Activated CD4-positive, CD25-positive, alpha-beta regulatory T cell (primary cell): ENCODE measurements around the gene FDXACB1.

Experiments
- DNase-seq, 4 experiments: peaks; one replicate each; lab custom pipeline; 2025; lab: John Stamatoyannopoulos, UW

Gene FDXACB1, protein sequence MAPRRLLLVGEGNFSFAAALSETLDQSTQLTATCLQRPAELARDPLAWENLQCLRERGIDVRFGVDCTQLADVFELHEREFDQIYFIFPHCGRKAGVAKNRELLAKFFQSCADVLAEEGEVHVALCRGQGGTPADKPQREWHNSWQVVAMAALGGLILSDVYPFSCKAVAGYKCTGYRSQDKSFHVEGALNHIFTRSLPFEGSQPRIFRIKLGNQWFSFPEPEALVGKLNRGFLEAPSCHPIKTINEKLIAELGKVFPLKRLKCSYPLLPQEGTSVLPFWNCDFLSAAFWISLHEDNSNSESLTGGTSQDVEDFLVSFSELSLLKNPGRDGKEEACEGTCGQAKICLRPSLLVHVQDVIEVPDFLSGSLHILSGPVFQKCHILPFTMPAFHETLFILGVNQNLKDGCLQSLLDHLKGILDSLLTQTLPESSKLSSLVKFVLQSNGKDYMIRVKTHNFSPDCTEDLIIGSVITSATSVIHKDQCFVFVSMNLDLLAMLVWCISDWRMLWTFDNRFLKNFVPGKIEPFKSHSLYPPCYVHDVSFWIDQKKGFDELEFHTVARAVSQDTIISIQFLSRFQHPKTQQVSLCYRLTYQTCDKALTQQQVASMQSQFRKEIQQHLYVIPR

DNA sequence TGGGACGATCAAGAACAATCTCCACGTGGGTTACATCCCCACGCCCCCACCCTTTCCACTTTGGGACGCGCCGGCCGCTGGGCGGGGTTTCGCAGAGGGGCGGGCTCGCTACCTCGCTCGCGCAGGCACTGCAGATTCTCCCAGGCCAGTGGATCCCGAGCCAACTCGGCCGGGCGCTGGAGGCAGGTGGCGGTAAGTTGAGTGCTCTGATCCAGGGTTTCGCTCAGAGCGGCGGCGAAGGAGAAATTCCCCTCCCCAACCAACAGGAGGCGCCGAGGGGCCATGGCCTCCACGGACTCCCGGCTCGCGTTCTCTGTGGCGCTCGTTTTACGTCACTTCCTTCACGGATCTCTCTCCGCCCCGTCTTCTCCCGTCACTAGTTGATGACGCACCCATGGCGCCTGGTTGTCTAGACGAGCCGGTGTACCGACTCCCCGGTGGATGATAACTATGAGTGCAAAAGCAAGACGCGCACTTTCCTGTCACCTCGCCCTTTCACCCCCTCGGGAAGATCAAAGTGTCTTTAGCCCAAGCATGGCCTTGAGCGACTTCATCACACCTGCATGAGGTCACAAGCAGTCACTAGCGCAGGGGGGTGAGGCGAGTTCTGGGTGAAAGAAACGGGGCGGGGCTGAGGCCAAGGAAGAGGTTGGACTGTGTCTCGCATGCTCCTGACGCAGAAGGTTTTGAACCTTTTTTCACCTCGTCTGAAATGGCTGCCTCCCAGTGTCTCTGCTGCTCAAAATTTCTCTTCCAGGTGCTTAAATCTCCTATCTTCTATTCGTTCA lies at the start of gene FDXACB1, which contains the start of gene CFAP68:
Gene FDXACB1 (minus strand): TSS at position 317 of the 788 bp plus-strand sequence. CDS start 33 bp downstream, at position 284.
Gene CFAP68 (plus strand): TSS at position 693 of the 788 bp plus-strand sequence. CDS start 20 bp downstream, at position 713.
- peak; percentile 80 to 88 (median 86) for DNase-seq

DNA sequence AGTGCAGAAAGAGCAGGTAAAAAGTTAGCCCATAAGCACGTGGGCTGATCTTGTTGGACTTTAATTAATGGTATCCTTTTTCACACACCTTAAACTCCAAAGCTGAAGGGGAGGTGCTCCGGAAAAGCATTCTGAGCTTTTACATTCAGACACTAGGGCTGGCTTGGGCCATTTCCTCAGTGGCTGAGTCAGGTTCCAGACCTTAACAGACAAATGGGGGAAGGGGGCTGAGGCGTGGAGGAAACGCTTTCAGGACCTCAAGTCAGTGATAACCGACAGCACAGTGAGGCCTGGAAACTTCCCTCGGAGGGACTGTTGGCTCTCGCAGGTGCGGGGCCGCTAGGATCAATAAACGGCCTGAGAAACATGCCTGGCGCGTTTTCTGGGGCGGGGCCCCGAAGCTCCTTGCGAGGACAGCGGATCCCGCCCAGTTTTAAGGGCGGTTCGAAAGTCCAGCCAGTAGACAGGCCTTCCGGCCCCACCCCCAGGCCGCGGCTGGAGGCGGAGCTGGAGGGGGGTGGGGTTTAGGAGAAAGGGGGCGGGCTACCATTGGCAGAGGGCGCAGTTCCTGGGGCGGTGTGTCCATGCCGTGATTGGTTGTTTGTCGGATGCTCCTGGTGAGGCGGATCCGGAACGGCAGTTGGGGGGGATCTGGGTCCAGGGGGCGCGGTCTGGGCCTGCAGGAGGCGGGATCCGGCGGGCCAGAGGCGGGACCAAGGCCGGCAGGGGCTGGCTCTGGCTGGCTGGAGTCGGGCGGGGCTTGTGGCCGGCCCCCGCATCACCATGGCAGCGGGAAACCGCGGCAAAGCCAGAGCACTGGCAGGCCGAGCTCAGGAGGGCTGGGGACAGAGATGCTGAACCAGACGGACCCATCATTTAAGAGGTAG lies 47.8 kb upstream of the FDXACB1 start:
- DNase-seq = peak; percentile 90 to 98 (median 98)

DNA sequence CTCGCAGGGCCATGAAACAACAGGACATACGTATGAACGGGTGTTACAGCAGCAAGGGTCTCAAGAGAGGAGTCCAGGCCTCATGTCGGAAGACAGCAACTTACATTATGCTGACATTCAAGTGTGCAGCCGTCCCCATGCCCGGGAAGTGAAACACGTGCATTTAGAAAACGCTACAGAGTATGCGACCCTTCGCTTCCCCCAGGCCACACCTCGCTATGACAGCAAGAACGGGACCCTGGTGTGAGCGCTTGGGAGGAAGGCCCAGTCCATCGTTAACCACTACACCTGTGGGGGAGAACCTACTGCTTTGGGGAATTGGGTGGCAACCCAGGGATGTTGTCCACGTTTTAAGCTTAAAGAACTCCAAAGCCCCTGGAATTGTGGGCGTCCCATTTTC lies 47.0 kb upstream of the FDXACB1 start:
- DNase-seq = no peak

DNA sequence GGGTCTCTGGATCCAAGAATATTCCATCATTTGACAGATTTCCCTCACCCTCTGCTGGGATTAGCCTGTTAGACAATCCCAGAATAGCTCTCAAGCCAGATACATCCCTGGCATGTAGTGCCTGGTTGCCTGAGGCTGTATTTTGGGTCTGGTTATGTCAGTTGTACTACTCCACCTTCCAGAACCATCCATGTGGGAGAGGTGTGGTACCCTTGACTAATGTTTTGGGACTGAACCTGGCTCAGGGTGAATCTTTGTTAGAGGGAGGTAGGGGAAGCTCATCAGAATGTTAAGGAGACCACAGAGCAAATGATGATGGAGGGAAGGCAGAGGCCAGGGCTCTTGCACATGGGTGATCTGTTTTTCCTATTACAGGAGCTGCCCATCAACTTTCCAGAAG lies 45.0 kb upstream of the FDXACB1 start:
- no peak for DNase-seq

DNA sequence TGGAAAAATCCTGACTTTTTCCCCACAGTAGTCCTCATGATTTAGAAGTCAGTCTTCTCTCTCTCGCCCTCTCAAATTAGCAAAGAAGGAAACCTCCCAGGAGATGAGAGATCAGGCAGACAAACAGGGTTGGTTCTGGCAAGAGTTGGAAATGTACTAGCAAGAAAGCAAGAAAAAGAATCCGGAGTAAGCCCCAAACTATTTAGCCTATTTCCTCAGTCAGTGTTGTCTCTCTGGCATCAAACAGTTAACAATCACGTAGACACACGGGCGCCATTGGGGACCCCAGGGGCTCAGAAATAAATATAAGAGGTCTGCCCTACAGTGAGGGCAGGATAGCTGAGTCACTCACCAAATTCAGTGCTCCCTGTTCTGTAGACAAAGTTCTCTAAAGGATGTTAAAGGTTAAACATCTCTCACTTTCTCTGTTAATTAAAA lies 44.4 kb upstream of the FDXACB1 start:
- no peak for DNase-seq

DNA sequence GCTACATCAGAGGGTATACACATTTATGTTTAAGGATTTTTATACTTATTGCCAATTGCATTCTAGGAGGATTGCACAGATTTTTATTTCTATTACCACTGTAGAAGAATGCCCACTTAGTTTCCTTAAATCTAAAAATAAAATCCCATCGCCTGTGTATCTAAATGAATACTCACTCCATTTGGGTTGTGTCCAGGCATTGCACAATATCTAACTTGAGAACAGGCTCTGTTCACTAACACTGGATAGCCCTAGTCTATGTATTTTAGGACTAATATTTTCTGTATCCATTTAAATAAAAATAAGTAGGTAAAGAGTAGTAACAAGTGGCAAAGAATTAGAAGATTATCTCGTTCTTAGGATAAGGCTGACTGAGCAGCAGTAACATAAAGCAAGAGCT lies 43.8 kb upstream of the FDXACB1 start:
- DNase-seq = no peak

DNA sequence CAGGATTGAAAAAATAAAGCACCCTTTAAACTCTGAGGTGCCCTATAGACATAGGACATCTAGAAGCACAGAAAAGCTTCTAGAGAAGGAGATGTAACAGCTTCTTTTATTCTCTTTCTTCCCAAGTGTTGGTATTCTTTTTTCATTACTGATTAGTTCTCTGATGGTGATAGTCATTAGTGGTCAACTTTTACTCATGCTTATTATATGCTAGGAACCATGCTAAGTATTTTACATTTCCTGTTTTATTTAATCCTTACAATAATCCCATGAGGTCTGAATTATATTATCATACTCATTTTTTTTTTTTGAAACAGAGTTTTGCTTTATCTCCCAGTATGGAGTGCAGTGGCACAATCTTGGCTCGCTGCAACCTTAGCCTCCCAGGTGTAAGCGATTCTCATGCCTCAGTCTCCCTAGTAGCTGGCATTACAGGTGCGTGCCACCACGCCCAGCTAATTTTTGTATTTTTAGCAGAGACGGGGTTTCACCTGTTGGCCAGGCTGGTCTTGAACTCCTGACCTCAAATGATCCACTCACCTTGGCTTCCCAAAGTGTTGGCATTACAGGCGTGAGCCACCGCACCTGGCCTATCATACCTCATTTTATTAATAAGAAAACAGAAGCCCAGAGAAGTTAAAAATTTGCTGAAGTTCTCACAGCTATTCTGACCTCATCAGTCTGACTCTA lies 42.7 kb upstream of the FDXACB1 start:
- no peak for DNase-seq

DNA sequence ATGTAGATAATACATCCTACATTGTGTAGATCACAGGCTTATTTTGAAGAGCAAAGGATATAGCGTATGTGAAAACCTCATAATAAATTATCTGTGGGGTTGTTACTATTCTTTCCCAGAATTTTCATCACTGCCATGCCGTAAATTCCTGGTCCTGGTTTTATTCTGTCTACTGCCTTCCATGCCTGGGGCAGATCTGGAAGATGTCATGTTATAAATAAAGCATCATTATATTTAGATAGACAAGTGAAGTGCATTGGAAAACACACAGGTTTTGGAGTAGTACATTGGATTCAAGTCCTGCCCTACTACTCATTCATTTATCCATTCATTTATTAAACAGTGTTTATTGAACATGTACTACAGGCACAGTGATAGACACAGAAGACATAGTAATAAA lies 41.9 kb upstream of the FDXACB1 start:
- DNase-seq = no peak

DNA sequence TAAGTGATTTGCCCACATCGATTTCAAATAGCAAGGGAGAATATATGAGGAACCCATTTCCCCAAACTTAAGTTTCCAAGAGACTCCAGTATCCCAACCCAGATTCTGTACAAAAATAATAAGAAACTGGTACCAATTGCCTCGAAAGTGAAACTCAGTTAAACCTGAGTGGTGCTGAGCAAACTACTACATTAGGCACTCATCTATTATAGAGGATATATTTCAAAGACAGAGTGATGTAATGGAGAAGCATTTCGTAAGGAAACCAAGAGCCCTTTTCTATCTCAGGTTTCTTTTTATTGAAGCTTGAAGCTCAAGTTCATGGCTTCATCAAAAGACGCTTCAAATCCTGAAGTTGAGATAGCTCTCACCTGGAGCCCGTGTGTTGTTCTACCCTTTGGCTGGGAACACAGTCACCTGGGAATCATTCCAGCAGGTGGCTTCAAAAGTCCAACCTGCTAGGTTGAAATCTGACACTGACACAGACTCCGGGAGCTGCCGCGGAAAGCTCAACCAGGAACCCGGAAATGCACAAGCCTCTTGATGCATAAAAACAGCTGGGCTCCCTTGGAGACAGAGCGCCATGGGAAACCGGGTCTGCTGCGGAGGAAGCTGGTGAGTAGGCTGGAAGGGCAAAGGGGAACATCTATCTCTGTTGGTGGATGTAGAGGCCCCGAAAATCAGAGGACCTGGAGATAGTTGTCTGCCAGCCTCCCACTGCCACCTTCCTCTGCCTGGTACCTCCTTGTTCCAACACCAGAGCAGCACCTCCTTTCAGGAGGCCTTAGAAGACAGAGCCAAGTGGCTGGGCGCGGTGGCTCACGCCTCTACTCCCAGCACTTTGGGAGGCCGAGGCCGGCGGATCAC lies 39.7 kb upstream of the FDXACB1 start, which contains the start of gene C11orf52:
Gene C11orf52 (plus strand): TSS at position 524 of the 867 bp plus-strand sequence. CDS start 60 bp downstream, at position 584.
- no peak for DNase-seq

DNA sequence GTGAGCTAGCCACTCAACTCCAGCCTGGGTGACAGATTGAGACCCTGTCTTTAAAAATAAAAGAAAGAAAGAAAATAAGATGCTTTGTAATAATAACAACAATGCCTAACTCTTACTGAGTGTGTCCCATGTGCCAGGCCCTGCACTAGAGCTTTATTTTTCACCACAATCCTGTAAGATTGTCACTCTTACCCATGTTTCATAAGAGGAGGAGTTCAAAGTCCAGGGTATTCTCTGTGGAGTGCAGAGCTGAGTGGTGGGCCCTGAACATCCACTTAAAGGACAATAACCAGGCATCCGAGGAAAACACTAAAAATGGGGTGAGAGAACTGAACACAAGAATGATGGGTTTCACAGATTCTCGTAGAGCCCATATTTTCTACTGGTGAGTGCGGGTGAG lies 38.8 kb upstream of the FDXACB1 start:
- no peak for DNase-seq

DNA sequence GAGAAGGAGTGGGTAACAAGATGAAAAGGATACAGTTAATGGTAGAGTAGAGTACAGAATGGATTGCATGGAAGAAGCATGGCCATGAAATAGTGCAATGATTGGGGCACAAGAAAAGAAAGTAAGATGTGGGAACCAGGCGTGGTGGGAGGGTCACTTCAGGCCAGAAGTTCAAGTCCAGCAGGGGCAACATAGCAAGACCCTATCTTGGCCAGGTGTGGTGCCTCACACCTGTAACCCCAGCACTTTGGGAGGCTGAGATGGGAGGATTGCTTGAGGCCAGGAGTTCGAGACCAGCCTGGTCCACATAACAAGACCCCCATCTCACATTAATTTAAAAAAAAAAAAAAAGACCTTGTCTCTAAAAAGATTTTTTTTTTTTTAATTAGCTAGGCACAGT lies 38.3 kb upstream of the FDXACB1 start:
- DNase-seq = no peak

DNA sequence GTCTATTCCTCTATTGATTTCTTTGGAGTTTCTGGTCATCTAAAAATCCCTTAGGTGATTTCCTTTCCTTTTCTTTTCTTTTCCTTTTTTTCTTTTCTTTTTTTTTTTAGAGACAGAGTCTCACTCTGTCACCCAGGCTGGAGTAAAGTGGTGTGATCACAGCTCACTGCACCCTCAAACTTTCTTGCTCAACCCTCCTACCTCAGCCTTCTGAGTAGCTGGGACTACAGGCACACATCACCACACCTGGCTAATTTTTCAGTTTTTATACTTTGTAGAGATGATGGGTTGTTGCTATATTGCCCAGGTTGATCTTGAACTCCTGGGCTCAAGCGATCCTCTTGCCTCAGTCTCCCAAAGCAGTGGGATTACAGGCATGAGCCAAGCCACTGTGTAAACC lies 37.8 kb upstream of the FDXACB1 start:
- no peak for DNase-seq

DNA sequence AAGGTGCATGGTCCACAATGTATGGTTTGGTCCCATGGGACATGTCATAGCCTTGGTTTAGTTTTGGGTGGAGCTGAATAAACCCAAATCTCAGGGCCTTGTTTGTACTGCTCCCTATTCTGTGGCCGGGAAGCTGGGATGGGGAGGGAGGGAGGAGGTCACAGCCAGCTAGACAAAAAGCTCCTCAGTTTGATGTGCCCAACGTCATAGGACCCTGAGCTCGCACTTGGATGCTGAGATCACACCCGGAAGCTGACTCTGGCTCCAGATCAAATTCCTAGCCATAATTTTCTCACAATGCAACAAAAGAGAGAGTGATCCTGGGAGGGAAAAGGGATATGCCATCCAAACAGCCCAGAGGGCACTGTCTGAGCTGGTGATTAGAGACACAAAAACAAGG lies 35.0 kb upstream of the FDXACB1 start:
- DNase-seq = no peak

DNA sequence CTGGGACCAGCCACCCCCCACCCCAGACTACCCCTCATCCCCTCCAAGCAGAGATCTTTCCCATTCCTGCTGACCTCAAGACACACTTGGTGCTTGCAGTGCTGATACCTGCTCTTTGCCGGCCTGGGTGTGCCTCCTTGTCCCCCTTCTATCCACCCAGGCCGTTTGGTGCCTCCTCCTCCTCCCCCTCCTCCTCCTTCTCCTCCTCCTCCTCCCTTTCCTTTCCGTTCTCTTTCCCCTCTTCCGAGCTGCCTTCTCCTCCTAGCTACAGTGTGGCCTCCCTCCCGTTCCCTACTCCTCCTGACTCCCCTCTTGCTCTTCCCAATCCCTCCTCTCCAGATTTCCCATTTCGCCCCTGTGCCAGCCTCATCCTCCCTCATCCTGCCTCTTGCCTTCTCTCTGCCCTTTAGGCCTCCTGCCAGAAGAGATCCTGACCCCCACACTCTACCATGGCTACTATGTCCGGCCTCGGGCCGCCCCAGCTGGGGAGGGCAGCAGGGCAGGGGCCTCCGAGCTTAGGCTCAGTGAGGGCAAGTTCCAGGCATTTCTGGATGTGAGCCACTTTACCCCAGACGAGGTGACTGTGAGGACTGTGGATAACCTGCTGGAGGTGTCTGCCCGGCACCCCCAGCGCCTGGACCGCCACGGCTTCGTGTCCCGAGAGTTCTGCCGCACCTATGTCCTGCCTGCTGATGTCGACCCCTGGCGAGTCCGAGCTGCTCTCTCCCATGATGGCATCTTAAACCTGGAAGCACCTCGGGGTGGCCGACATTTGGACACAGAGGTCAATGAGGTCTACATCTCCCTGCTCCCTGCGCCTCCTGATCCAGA lies 34.3 kb upstream of the FDXACB1 start:
- no peak for DNase-seq

DNA sequence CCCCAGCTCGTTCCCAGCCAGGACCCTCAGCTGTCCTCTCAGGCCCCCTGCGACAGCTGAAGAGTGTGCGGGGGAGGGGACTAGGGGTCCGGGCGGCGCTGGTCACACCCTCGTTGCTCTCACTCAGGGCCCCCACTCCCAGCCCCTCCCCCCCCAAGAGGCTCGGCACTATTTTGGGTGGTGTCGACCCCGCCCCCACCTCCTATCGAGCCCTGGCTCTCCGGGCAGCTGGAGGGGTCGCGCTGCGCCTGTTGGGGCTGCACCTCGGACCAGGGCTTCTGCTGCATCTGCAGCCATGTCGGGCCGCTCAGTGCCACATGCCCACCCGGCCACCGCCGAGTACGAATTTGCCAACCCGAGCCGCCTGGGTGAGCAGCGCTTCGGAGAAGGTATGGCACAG lies 33.6 kb upstream of the FDXACB1 start, which contains the start of gene HSPB2:
Gene HSPB2 (plus strand): TSS at position 200 of the 400 bp plus-strand sequence. CDS start 96 bp downstream, at position 296.
- DNase-seq = no peak

DNA sequence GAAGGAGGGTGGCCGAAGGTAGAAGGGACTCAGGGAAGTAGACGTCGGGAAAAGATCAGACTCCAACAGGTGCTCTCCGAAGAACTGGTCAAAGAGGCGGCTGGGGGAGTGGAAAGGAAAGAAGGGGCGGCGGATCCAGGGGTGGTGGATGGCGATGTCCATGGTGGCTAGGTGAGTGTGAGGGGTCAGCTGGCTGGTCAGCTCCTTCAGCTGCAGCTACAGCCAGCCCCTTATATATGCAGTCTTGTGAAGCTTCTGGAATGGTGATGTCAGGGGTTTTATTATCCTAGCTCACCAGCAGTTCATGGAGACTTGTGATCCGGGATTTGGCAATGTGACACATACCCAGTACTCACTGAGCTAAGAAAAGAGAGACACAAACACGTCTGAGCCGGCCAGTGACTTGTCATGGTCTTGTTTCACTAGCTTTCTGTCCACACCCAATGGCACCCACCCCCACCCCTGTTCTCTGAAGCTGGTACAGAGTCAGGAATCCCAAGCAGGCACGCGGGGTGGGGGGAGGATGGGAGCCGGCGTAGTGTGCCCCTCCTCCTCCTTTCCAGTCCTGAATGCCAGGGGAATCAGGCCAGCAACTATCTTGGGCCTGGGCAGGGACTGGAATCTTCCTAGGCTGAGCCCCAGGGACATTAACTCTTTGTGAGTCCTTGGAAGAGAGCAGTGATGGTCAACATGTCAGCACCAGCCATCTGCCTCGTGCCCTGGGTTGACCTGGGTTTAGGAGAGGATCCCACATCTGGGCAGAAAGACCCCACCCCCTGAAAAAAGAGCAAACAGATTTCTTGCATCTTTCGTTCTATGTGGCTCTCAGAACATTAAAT lies 32.8 kb upstream of the FDXACB1 start, which contains the start of gene CRYAB:
Gene CRYAB (minus strand): TSS at position 208 of the 839 bp plus-strand sequence. CDS start 46 bp downstream, at position 162.
- DNase-seq = no peak
